ENCODE results near the gene BROX.

- no peak for TF ChIP-seq YY1 (IDR thresholded peaks at IDR 0.05; ENCODE audit: insufficient read depth, insufficient read length)
- TF ChIP-seq ZNF274 (IDR thresholded peaks at IDR 0.05; ENCODE audit: low read depth, low read length) = no peak
- no peak for TF ChIP-seq SUZ12 (IDR thresholded peaks at IDR 0.05; ENCODE audit: extremely low read depth, insufficient read depth, insufficient read length)
Observed at GRCh38 chr1:222769181-222769580, 56.8 kb downstream of the BROX start.

Measured in NT2/D1 (cell line).